SU-DHL-6 (cell line): ENCODE data around the gene MYO15A.

ENCODE experiments used
- H2AFZ ChIP-seq: fragments of 200-600 bp; sonication (generic); 2 replicates; pipeline ENCODE4 v1.6.1; 2014; ENCODE audit warnings: low read depth, mild to moderate bottlenecking, moderate library complexity, mixed read lengths, antibody characterized with exemption, low read length; ENCODE audit not compliant: severe bottlenecking
- H3F3A ChIP-seq: fragments of 200-600 bp; shearing (Covaris generic); 2 replicates; pipeline ENCODE4 v1.6.0; 2016; ENCODE audit warnings: antibody characterized with exemption, mild to moderate bottlenecking; ENCODE audit not compliant: insufficient read depth
- H3K27ac ChIP-seq: fragments of 200-600 bp; sonication (generic); 2 replicates; pipeline ENCODE4 v1.5.1; 2016; ENCODE audit warnings: low read depth, mild to moderate bottlenecking, low read length, moderate library complexity, mixed read lengths
- H3K27me3 ChIP-seq: fragments of 200-600 bp; sonication (generic), shearing (Covaris generic); 2 replicates; pipeline ENCODE4 v1.6.0; 2014; ENCODE audit warnings: mild to moderate bottlenecking, low read length
- H3K36me3 ChIP-seq: fragments of 200-600 bp; sonication (generic); 2 replicates; pipeline ENCODE4 v1.6.1; 2014; ENCODE audit warnings: mild to moderate bottlenecking, low read length, mixed read lengths
- H3K4me2 ChIP-seq: fragments of 300-600, 200-600 bp; shearing (Covaris generic), sonication (generic); 2 replicates; pipeline ENCODE4 v1.6.0; 2014; ENCODE audit warnings: low read length, low read depth, mild to moderate bottlenecking; ENCODE audit not compliant: poor library complexity, severe bottlenecking
- H3K4me3 ChIP-seq: fragments of 200-600 bp; sonication (generic); 2 replicates; pipeline ENCODE4 v1.5.1; 2014; ENCODE audit warnings: antibody characterized with exemption, low read length, mild to moderate bottlenecking, mixed read lengths; ENCODE audit not compliant: insufficient read depth, poor library complexity, severe bottlenecking
- H3K79me2 ChIP-seq: fragments of 200-600 bp; sonication (generic); 2 replicates; pipeline ENCODE4 v1.6.1; 2014; ENCODE audit warnings: mild to moderate bottlenecking, low read length, moderate library complexity; ENCODE audit not compliant: insufficient read depth
- H3K9ac ChIP-seq: fragments of 200-600 bp; sonication (generic); 2 replicates; pipeline ENCODE4 v1.7.0; 2014; ENCODE audit warnings: mild to moderate bottlenecking, low read length
- H3K9me2 ChIP-seq: fragments of 200-600 bp; sonication (generic); replicated peaks from 2 replicates; pipeline ENCODE4 v1.6.1; 2014; ENCODE audit warnings: low read length; ENCODE audit not compliant: insufficient read depth
- H3K9me3 ChIP-seq: fragments of 200-600 bp; sonication (generic); 2 replicates; pipeline ENCODE4 v1.6.1; 2014; ENCODE audit warnings: low read length, mixed read lengths; ENCODE audit not compliant: insufficient read depth
- H4K20me1 ChIP-seq: fragments of 200-600 bp; sonication (generic); 2 replicates; pipeline ENCODE4 v1.6.1; 2014; ENCODE audit warnings: low read depth, mild to moderate bottlenecking, antibody characterized with exemption, low read length, moderate library complexity, mixed read lengths
- EZH2phosphoT487 ChIP-seq: fragments of 200-600 bp; sonication (generic), shearing (Covaris generic); conservative IDR thresholded peaks from 2 replicates; pipeline ENCODE4 v1.6.1; 2018; ENCODE audit warnings: mild to moderate bottlenecking, antibody characterized with exemption, low read length, moderate library complexity, mixed read lengths
- TF ChIP-seq, protein P1 (sequence below): fragments of 200-600 bp; sonication (generic); IDR thresholded peaks from one replicate; pipeline ENCODE4 v1.5.1; 2017; ENCODE audit warnings: antibody characterized with exemption, mild to moderate bottlenecking, low read length, moderate library complexity; ENCODE audit not compliant: insufficient read depth, poor library complexity, severe bottlenecking

MYO15A gene

DNA sequence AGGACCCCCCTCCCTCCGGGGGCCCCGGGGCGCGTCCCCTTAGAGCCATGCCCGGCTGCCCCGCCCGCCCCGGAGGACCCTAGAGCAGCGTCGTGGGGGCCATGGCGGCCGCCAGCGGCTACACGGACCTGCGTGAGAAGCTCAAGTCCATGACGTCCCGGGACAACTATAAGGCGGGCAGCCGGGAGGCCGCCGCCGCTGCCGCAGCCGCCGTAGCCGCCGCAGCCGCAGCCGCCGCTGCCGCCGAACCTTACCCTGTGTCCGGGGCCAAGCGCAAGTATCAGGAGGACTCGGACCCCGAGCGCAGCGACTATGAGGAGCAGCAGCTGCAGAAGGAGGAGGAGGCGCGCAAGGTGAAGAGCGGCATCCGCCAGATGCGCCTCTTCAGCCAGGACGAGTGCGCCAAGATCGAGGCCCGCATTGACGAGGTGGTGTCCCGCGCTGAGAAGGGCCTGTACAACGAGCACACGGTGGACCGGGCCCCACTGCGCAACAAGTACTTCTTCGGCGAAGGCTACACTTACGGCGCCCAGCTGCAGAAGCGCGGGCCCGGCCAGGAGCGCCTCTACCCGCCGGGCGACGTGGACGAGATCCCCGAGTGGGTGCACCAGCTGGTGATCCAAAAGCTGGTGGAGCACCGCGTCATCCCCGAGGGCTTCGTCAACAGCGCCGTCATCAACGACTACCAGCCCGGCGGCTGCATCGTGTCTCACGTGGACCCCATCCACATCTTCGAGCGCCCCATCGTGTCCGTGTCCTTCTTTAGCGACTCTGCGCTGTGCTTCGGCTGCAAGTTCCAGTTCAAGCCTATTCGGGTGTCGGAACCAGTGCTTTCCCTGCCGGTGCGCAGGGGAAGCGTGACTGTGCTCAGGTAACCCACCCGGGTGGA lies 75.8 kb downstream of the MYO15A start:
- Histone ChIP-seq H3K9me3 (no peaks in the 10 kb centered on the region), H3K27ac (peak overlapping the region; percentile 92), H3K9me2 (no peaks in the 10 kb centered on the region), H3K27me3 (no peaks in the 10 kb centered on the region), H4K20me1 (peaks cover 27% of the 10 kb centered on the region), H3F3A (no peaks in the 10 kb centered on the region), H3K4me3 (peak overlapping the region; percentile 90), H3K9ac (peak overlapping the region; percentile 88), H2AFZ (peak overlapping the region; percentile 21), H3K36me3 (0 out of 2 replicates have a peak, but pooled peaks cover 3% of the 10 kb centered on the region), H3K79me2 (peaks cover 51% of the 10 kb centered on the region), H3K4me2 (peak overlapping the region; percentile 79)
- TF ChIP-seq EZH2phosphoT487, result no peak
- TF ChIP-seq, protein P1, sequence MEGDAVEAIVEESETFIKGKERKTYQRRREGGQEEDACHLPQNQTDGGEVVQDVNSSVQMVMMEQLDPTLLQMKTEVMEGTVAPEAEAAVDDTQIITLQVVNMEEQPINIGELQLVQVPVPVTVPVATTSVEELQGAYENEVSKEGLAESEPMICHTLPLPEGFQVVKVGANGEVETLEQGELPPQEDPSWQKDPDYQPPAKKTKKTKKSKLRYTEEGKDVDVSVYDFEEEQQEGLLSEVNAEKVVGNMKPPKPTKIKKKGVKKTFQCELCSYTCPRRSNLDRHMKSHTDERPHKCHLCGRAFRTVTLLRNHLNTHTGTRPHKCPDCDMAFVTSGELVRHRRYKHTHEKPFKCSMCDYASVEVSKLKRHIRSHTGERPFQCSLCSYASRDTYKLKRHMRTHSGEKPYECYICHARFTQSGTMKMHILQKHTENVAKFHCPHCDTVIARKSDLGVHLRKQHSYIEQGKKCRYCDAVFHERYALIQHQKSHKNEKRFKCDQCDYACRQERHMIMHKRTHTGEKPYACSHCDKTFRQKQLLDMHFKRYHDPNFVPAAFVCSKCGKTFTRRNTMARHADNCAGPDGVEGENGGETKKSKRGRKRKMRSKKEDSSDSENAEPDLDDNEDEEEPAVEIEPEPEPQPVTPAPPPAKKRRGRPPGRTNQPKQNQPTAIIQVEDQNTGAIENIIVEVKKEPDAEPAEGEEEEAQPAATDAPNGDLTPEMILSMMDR, result no peak

DNA sequence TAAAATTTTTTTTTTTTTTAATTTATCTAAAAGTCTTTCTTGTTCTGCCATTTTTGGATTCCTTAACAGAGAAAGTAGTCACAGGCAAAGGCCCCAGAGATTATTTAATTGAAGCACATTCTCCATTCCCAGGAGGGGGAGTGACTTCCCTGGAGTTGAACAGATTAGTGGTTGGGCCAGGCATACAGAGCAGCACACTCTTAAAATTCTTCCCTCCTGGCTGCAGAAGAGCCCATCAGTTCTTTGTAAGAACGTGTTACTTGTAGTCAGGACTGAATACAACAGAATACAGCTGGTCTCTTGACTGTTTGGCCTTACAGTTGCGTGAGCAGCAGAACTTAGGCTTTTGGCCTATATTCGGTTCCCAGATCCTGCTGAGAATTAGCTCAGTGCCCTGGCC lies 76.8 kb downstream of the MYO15A start:
- Histone ChIP-seq H3K4me3 (peak overlapping the region; percentile 90), H3K9me3 (no peaks in the 10 kb centered on the region), H3F3A (no peaks in the 10 kb centered on the region)

DNA sequence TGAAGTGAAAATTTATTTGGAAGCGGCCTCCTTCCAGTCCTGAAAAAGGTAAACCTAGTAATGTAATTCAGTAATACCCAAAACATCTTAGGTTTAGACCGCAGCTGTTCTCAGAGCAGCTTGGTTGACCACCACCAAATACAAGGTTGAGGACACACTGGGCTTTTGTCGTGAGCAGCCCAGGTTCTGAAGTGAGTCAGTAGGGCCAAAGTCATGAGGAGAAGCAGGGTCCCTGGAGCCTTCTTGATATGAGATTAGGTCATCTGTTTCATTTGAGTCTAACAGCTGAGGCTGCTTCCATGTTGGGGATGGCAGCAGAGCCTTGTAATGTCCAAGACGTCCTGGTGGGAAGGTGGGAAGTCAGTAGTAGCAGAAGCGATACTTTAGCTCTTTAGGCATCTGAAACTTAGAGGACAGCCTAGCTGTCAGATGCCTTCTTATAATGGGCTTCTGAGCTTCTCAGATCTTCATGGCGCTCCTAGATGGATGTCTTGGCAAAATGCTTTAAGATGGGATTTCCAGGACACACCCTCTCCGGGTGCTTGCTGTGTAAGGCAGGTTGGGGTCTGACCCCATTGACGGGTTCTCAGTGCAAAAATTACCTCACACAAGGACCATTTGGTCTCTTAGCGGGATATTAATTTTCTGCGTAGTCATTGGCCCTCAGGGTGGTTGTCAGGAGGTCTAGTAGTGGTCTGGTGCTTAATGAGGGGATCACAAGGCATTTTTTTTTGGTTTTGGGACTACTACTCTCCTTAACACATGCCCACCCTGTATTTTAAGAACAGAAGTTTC lies 77.5 kb downstream of the MYO15A start:
- H3K79me2 ChIP-seq, result peaks cover 66% of the 10 kb centered on the region
- H3F3A ChIP-seq, result no peaks in the 10 kb centered on the region
- H3K36me3 ChIP-seq, result 0 out of 2 replicates have a peak, but pooled peaks cover 3% of the 10 kb centered on the region
- H3K9me2 ChIP-seq, result no peaks in the 10 kb centered on the region
- H3K9ac ChIP-seq, result peak overlapping the region; percentile 88
- no peak for TF ChIP-seq EZH2phosphoT487
- TF ChIP-seq, protein P1, result no peak
- no peaks in the 10 kb centered on the region for H3K9me3 ChIP-seq
- H3K4me2 ChIP-seq, result peak overlapping the region; percentile 79
- H3K27me3 ChIP-seq, result no peaks in the 10 kb centered on the region
- H2AFZ ChIP-seq, result no peak overlapping the region
- H4K20me1 ChIP-seq, result peaks cover 27% of the 10 kb centered on the region
- H3K4me3 ChIP-seq, result peak overlapping the region; percentile 90
- 0 out of 2 replicates have a peak overlapping the region, but pooled peaks have one; percentile 0 for H3K27ac ChIP-seq

More for the DNA sequence above, 76.8 kb downstream of the MYO15A start:
- Histone ChIP-seq H3K36me3 (0 out of 2 replicates have a peak, but pooled peaks cover 3% of the 10 kb centered on the region), H3K27ac (no peak overlapping the region), H3K79me2 (peaks cover 60% of the 10 kb centered on the region), H2AFZ (no peak overlapping the region), H4K20me1 (peaks cover 27% of the 10 kb centered on the region), H3K27me3 (no peaks in the 10 kb centered on the region), H3K4me2 (peak overlapping the region; percentile 79), H3K9me2 (no peaks in the 10 kb centered on the region), H3K9ac (peak overlapping the region; percentile 88)
- no peak for TF ChIP-seq EZH2phosphoT487
- TF ChIP-seq, protein P1, result no peak
